Dermis blood vessel endothelial cell (primary cell): ENCODE results near the gene GLIS1. TPM values are rescaled to one million over a fixed set of nuclear protein-coding genes. Genes with fewer than 3 reads are reported as not detected.
A peak's percentile ranks its signal among the peaks of the same experiment; 100 is the strongest.

Experiments
- DNase-seq: peaks from one replicate; pipeline ENCODE4 v3.0.0; 2010
- total RNA-seq: library from RNA; depleted of rRNA; stranded (reverse); fragments of >200 nt; gene quantifications from 2 replicates; pipeline ENCODE4 v1.2.3, GENCODE V29; 2014

GLIS1 gene
- total RNA-seq, 1 donor from 2014 or later, result not detected

GRCh38 chr1:53543778-53544695, 194.9 kb downstream of the GLIS1 start:
- DNase-seq, result no peak

- no peak for DNase-seq
Observed at GRCh38 chr1:53543130-53543777, 195.7 kb downstream of the GLIS1 start.

GRCh38 chr1:53542551-53542950, 196.4 kb downstream of the GLIS1 start:
- DNase-seq, result no peak

- peak; percentile 41 for DNase-seq
Observed at GRCh38 chr1:53541761-53542550, 197.0 kb downstream of the GLIS1 start.

GRCh38 chr1:53541263-53541625, 197.7 kb downstream of the GLIS1 start:
- no peak for DNase-seq

- no peak for DNase-seq
Observed at GRCh38 chr1:53540604-53541262, 198.2 kb downstream of the GLIS1 start.

GRCh38 chr1:53539711-53540603, 199.0 kb downstream of the GLIS1 start:
- DNase-seq, result no peak

- DNase-seq, result no peak
Observed at GRCh38 chr1:53539226-53539625, 199.7 kb downstream of the GLIS1 start.

GRCh38 chr1:53536606-53537005, 202.4 kb downstream of the GLIS1 start:
- no peak for DNase-seq

GRCh38 chr1:53535846-53536245, 203.1 kb downstream of the GLIS1 start:
- no peak for DNase-seq

- no peak for DNase-seq
Observed at GRCh38 chr1:53535226-53535625, 203.7 kb downstream of the GLIS1 start.

GRCh38 chr1:53532912-53533311, 206.1 kb downstream of the GLIS1 start:
- no peak for DNase-seq

- DNase-seq, result no peak
Observed at GRCh38 chr1:53532377-53532776, 206.6 kb downstream of the GLIS1 start.

GRCh38 chr1:53530550-53530949, 208.4 kb downstream of the GLIS1 start:
- DNase-seq, result no peak

GRCh38 chr1:53529555-53529954, 209.4 kb downstream of the GLIS1 start:
- no peak for DNase-seq

GRCh38 chr1:53527368-53527767, 211.6 kb downstream of the GLIS1 start:
- DNase-seq, result no peak

GRCh38 chr1:53526451-53527101, 212.4 kb downstream of the GLIS1 start:
- DNase-seq, result no peak

- DNase-seq, result peak; percentile 11
Observed at GRCh38 chr1:53525595-53525994, 213.4 kb downstream of the GLIS1 start.

GRCh38 chr1:53524428-53525375, 214.3 kb downstream of the GLIS1 start:
- DNase-seq, result no peak
